Skeletal muscle cell (primary cell): ENCODE data around the gene ART3.
"Not testable (repeated sequence)": the region's sequence is repeated elsewhere in the genome, so short reads cannot be mapped to it uniquely, and the experiment has no call there.

Experiments used
- DNase-seq: peaks from one replicate; pipeline ENCODE4 v3.0.0-alpha.2; 2010; ENCODE audit warnings: low read depth
- H3K4me3 ChIP-seq: 2 replicates; pipeline ENCODE4 v1.5.1; 2011; ENCODE audit warnings: low read depth, mild to moderate bottlenecking, control low read depth, low read length, moderate library complexity

The ART3 gene

GRCh38 chr4:76074468-76074867 lies at the start of gene ART3:
TSS of gene ART3 (plus strand) at chr4:76074709. CDS start at chr4:76075890, 1,181 bp downstream.
- no peak within 1 kb of the TSS for H3K4me3 ChIP-seq
- peak; percentile 24 for DNase-seq

GRCh38 chr4:76028350-76028765 lies 46.2 kb upstream of the ART3 start:
- H3K4me3 ChIP-seq, result no peak overlapping the region
- no peak for DNase-seq

GRCh38 chr4:76029300-76029699 lies 45.2 kb upstream of the ART3 start:
- no peak overlapping the region for H3K4me3 ChIP-seq
- DNase-seq, result no peak

- no peak overlapping the region for H3K4me3 ChIP-seq
- DNase-seq, result no peak
These were observed 39.4 kb upstream of the ART3 start for GRCh38 chr4:76035141-76035540.

- no peak for DNase-seq
- no peak within 1 kb of the TSS for H3K4me3 ChIP-seq
These were observed 38.6 kb upstream of the ART3 start, which contains the start of gene CXCL11 for GRCh38 chr4:76035799-76036380. TSS of gene CXCL11 (minus strand) at chr4:76036070. CDS start at chr4:76035987, 83 bp downstream.

GRCh38 chr4:76036855-76037254 lies 37.7 kb upstream of the ART3 start:
- no peak overlapping the region for H3K4me3 ChIP-seq
- DNase-seq, result no peak

- not testable (repeated sequence) for H3K4me3 ChIP-seq, DNase-seq
These were observed 32.1 kb upstream of the ART3 start for GRCh38 chr4:76042241-76042998.

- not testable (repeated sequence) for DNase-seq
These were observed 31.2 kb upstream of the ART3 start for GRCh38 chr4:76043306-76043705.

GRCh38 chr4:76044686-76045085 lies 29.8 kb upstream of the ART3 start:
- not testable (repeated sequence) for H3K4me3 ChIP-seq, DNase-seq

More at GRCh38 chr4:76043306-76043705, 31.2 kb upstream of the ART3 start:
- H3K4me3 ChIP-seq, result not testable (repeated sequence)

GRCh38 chr4:76049860-76050416 lies 24.6 kb upstream of the ART3 start:
- not testable (repeated sequence) for H3K4me3 ChIP-seq, DNase-seq

- not testable (repeated sequence) for H3K4me3 ChIP-seq, DNase-seq
These were observed 23.9 kb upstream of the ART3 start for GRCh38 chr4:76050560-76051050.

- no peak for DNase-seq
- H3K4me3 ChIP-seq, result no peak overlapping the region
These were observed 20.8 kb upstream of the ART3 start for GRCh38 chr4:76053730-76054129.

- H3K4me3 ChIP-seq, result no peak overlapping the region
- no peak for DNase-seq
These were observed 19.5 kb upstream of the ART3 start for GRCh38 chr4:76055016-76055415.

GRCh38 chr4:76055421-76055820 lies 19.1 kb upstream of the ART3 start:
- H3K4me3 ChIP-seq, result no peak overlapping the region
- no peak for DNase-seq

GRCh38 chr4:76058302-76058701 lies 16.2 kb upstream of the ART3 start:
- no peak for DNase-seq
- no peak overlapping the region for H3K4me3 ChIP-seq

GRCh38 chr4:76058888-76059426 lies 15.6 kb upstream of the ART3 start:
- DNase-seq, result no peak

GRCh38 chr4:76059750-76060149 lies 14.8 kb upstream of the ART3 start:
- DNase-seq, result no peak
- no peak overlapping the region for H3K4me3 ChIP-seq

More at GRCh38 chr4:76058888-76059426, 15.6 kb upstream of the ART3 start:
- no peak overlapping the region for H3K4me3 ChIP-seq

GRCh38 chr4:76060506-76060905 lies 14.0 kb upstream of the ART3 start:
- H3K4me3 ChIP-seq, result no peak overlapping the region
- no peak for DNase-seq

GRCh38 chr4:76061421-76061820 lies 13.1 kb upstream of the ART3 start:
- no peak for DNase-seq
- H3K4me3 ChIP-seq, result no peak overlapping the region

- H3K4me3 ChIP-seq, result no peak overlapping the region
- no peak for DNase-seq
These were observed 12.5 kb upstream of the ART3 start for GRCh38 chr4:76061982-76062381.
